Heart left ventricle (tissue), 13 donors: ENCODE data around the gene EIF6.

Experiments
- CTCF ChIP-seq, 12 donors: fragments of 200-600 bp; sonication (generic) in 4 of 12; IDR thresholded peaks; one replicate each; pipeline versions ENCODE4 v1.5.0 to v1.8.0; 2018 to 2022; ENCODE audit warnings: antibody characterized with exemption in 12 of 12, mild to moderate bottlenecking in 5 of 12
- POLR2A ChIP-seq, 2 donors: fragments of 450-650 bp; IDR thresholded peaks; one replicate each; pipeline ENCODE4 v1.6.1; 2017; ENCODE audit warnings: antibody characterized with exemption in 2 of 2, mild to moderate bottlenecking in 2 of 2, moderate library complexity in 2 of 2
- donor health status: ischemic (EF 13 %, LVEDD 7.1; RV severe dilation, severe dysfunction).
- donor health status: DM: no; HTN: yes; CAD: no.
- donor health status: DM: no; HTN: no; CAD: no.
- donor health status: ischemic (EF 25% LVEDD 6.9; RV normal size, moderate dysfunction).
- donor health status: ischemic (EF 25% LVEDD 5.7; RV mildly dilated, moderate dysfunction).
- donor health status: ischemic (EF 35%, LVEDD 5.7; RV mildly dilated, moderate dysfunction).
- donor health status: nonischemic (EF 11% LVEDD 7.7; RV severe dilation, severe dysfunction).
- donor health status: DM: yes; HTN: yes; CAD: no.
- donor health status: PGD.
- donor health status: ischemic (EF 29% LVEDD 5.4; RV normal size, mild dysfunction).
- donor health status: nonischemic (EF 23%, LVEDD 6.1; RV moderate dilation, normal function).

GRCh38 chr20:35296101-35296554 is 11.6 kb upstream of the EIF6 start:
- TF ChIP-seq CTCF (IDR thresholded peaks at IDR 0.05) (no peak), POLR2A (IDR thresholded peaks at IDR 0.05) (no peak)
